ENCODE data around the gene HSPA9. TPM values are rescaled to one million over a fixed set of nuclear protein-coding genes. Genes with fewer than 3 reads are reported as not detected.

Gene HSPA9
- 157 to 165 TPM (median 160 TPM) in 3 replicates for total RNA-seq

DNA sequence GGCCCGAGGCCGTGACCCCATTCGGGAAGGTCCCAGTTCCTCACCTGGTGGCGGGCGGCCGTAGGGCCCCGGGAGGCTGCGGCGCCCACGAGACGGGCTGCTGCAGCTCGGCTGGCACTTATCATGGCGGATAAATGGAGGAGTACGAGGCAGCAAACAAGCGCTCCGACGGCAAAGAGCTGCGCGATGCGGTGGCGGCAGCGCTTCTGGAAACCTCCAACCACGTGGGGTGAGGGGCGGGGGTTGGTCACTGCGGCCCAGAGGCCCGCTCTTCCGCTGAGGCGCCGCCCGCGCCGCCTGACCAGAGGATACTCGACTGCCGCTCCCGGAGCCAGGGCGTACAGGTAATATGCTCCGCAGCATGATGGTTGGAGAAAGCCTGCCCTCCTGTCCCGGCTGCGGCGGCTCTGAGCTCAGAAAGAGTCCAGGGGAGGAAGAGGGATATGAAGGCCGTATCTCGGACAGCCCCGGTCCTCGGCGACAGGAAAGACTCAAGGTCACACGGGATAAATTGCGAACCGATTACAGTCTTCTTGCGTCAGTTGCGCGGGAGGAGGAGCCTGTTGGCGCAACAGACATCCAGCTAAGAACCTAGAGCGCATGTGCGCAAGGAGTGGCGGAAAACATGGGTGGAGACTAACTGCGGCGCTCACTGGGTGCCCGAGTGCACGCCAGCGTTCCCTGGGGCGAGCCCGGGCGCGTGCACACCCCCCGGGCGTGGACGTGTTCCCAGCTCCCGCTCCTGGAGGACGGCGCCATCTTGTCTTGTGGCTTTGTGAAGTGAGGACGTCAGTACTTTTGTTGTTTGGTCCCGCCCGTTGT, at the start of gene HSPA9:
Gene HSPA9 (minus strand): TSS at position 208 of the 822 bp plus-strand sequence. CDS start 83 bp downstream, at position 125.
- no peak for TF ChIP-seq CTCF (IDR thresholded peaks at IDR 0.05; ENCODE audit: unreplicated experiment)
- Mint-ChIP-seq H3K36me3 (peaks cover 14% of the 10 kb centered on the region), H3K4me3 (peak within 1 kb of the TSS; percentile 96), H3K4me1 (peaks cover 24% of the 10 kb centered on the region), H3K27ac (peak within 1 kb of the TSS; percentile 100), H3K9me3 (peaks cover 3% of the 10 kb centered on the region), H3K27me3 (ENCODE audit: low read depth) (no peaks in the 10 kb centered on the region)
- peak; percentile 92 to 94 for DNase-seq (ENCODE audit: low spot score in 2 of 2, unreplicated experiment in 2 of 2)

DNA sequence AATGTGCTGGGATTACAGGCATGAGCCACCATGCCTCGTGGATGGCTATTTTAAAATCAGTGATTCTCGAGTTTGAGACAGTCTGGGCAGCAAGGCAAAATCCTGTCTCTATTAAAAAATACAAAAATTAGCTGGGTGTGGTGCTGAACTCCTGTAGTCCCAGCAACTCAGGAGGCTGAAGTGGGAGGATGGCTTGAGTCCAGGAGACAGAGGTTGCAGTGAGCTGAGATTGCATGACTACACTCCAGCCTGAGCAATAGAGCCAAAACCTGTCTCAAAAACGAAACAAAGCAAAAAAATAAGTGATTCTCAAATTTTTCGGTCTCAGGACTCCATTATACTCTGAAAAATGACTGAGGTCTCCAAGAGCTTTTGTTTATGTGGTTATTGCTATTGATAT, 47.9 kb upstream of the HSPA9 start:
- Mint-ChIP-seq H3K4me1 (peaks cover 23% of the 10 kb centered on the region), H3K9me3 (no peaks in the 10 kb centered on the region), H3K27me3 (ENCODE audit: low read depth) (no peaks in the 10 kb centered on the region), H3K36me3 (no peaks in the 10 kb centered on the region), H3K27ac (no peak overlapping the region), H3K4me3 (no peak overlapping the region)
- DNase-seq (ENCODE audit: low spot score in 2 of 2, unreplicated experiment in 2 of 2) = no peak
- no peak for TF ChIP-seq CTCF (IDR thresholded peaks at IDR 0.05; ENCODE audit: unreplicated experiment)

GRCh38 chr5:138622051-138622450, 46.9 kb upstream of the HSPA9 start:
- no peak overlapping the region for H3K4me3 Mint-ChIP-seq
- H3K9me3 Mint-ChIP-seq = no peaks in the 10 kb centered on the region
- H3K27me3 Mint-ChIP-seq (ENCODE audit: low read depth) = no peaks in the 10 kb centered on the region
- no peak for DNase-seq (ENCODE audit: low spot score in 2 of 2, unreplicated experiment in 2 of 2)
- H3K27ac Mint-ChIP-seq = no peak overlapping the region
- H3K36me3 Mint-ChIP-seq = no peaks in the 10 kb centered on the region
- no peak for TF ChIP-seq CTCF (IDR thresholded peaks at IDR 0.05; ENCODE audit: unreplicated experiment)
- peaks cover 13% of the 10 kb centered on the region for H3K4me1 Mint-ChIP-seq

DNA sequence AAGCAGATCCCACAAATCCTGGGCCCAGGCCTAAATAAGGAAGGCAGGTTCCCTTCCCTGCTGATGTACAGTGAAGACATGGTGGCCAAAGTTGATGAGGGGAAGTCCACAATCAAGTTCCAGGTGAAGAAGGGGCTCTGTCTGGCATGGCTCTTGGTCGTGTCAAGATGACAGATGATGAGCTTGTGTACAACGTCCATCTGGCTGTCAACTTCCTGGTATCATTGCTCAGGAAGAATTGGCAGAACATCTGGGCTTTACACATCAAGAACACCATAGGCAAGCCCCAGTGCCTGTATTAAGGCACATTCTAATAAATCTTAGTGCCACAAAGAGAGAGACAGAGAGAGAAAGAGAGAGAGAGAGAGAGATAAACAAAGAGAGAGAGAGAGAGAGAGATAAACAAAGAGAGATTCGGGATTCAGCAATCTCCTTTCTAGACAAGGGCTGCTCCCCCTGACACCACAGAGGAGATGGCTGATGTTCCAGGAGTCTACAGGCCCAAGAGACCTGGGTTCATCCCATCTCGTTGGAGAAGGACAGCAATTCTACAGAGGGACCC, 45.5 kb upstream of the HSPA9 start:
- DNase-seq (ENCODE audit: low spot score in 2 of 2, unreplicated experiment in 2 of 2) = no peak
- H3K9me3 Mint-ChIP-seq = no peaks in the 10 kb centered on the region
- H3K4me3 Mint-ChIP-seq = no peak overlapping the region
- H3K4me1 Mint-ChIP-seq = peaks cover 7% of the 10 kb centered on the region
- H3K27me3 Mint-ChIP-seq (ENCODE audit: low read depth) = no peaks in the 10 kb centered on the region
- TF ChIP-seq CTCF (IDR thresholded peaks at IDR 0.05; ENCODE audit: unreplicated experiment) = no peak
- no peaks in the 10 kb centered on the region for H3K36me3 Mint-ChIP-seq
- H3K27ac Mint-ChIP-seq = no peak overlapping the region

- no peaks in the 10 kb centered on the region for H3K36me3 Mint-ChIP-seq
- no peak overlapping the region for H3K4me3 Mint-ChIP-seq
- DNase-seq (ENCODE audit: low spot score in 2 of 2, unreplicated experiment in 2 of 2) = no peak
- H3K27me3 Mint-ChIP-seq (ENCODE audit: low read depth) = no peaks in the 10 kb centered on the region
- TF ChIP-seq CTCF (IDR thresholded peaks at IDR 0.05; ENCODE audit: unreplicated experiment) = no peak
- peaks cover 14% of the 10 kb centered on the region for H3K4me1 Mint-ChIP-seq
- H3K9me3 Mint-ChIP-seq = no peaks in the 10 kb centered on the region
- H3K27ac Mint-ChIP-seq = no peak overlapping the region
Measured at GRCh38 chr5:138616508-138616907, 41.3 kb upstream of the HSPA9 start.

Measured in mesothelial cell of epicardium (in vitro differentiated cells).